Heart right ventricle (tissue), 16 donors: ENCODE results near the gene RENBP. TPM values are rescaled to one million over a fixed set of nuclear protein-coding genes. Genes with fewer than 3 reads are reported as not detected.
A peak's percentile ranks its signal among the peaks of the same experiment; 100 is the strongest.

Source experiments
- ATAC-seq, 8 donors: fragments of 200-7000 bp; cut with Tn5 transposase; one replicate each; pipeline ENCODE4 v1.9.1; 2020; ENCODE audit warnings: mild to moderate bottlenecking in 8 of 8, moderate library complexity in 8 of 8, moderate number of reproducible peaks in 1 of 8
- DNase-seq, 2 donors: peaks; one replicate each; pipeline ENCODE4 v3.0.0-alpha.2; 2020
- H3K27ac ChIP-seq, 10 donors: fragments of 200-600 bp; sonication (generic) in 2 of 10; one replicate each; pipeline versions ENCODE4 v1.5.0 to v1.8.0; 2020 to 2022; ENCODE audit warnings: mild to moderate bottlenecking in 3 of 10
- H3K27me3 ChIP-seq, 7 donors: fragments of 200-600 bp; one replicate each; pipeline ENCODE4 v1.8.0; 2021 to 2022; ENCODE audit warnings: mild to moderate bottlenecking in 2 of 7
- H3K36me3 ChIP-seq, 9 donors: fragments of 200-600 bp; sonication (generic) in 1 of 9; one replicate each; pipeline versions ENCODE4 v1.5.0 to v1.8.0; 2020 to 2022; ENCODE audit warnings: mild to moderate bottlenecking in 2 of 9
- H3K4me1 ChIP-seq, 9 donors: fragments of 200-600 bp; sonication (generic) in 1 of 9; one replicate each; pipeline versions ENCODE4 v1.5.0 to v1.8.0; 2020 to 2022; ENCODE audit warnings: mild to moderate bottlenecking in 4 of 9
- H3K4me3 ChIP-seq, 10 donors: fragments of 200-600 bp; sonication (generic) in 2 of 10; one replicate each; pipeline versions ENCODE4 v1.5.0 to v1.8.0; 2020 to 2022; ENCODE audit warnings: mild to moderate bottlenecking in 7 of 10, moderate library complexity in 2 of 10
- H3K9me3 ChIP-seq, 11 donors: fragments of 200-600 bp in 10 of 11; sonication (generic) in 2 of 11; one replicate each; pipeline versions ENCODE4 v1.5.0 to v1.8.0; 2013 to 2022; ENCODE audit warnings: mild to moderate bottlenecking in 2 of 11, control low read depth in 1 of 11, moderate library complexity in 1 of 11
- CTCF ChIP-seq, 9 donors: fragments of 200-600 bp; sonication (generic) in 2 of 9; IDR thresholded peaks; one replicate each; pipeline versions ENCODE4 v1.5.0 to v1.8.0; 2021 to 2022; ENCODE audit warnings: antibody characterized with exemption in 9 of 9, mild to moderate bottlenecking in 5 of 9, moderate library complexity in 1 of 9
- WGBS, 2 donors: extraction: QIAGEN DNeasy Blood & Tissue Kit; methylation state at CpG; one replicate each; pipeline ENCODE4 v1.1.7; 2013; ENCODE audit warnings: inconsistent platforms in 1 of 2; 5-methylcytosine and 5-hydroxymethylcytosine counted together
- intact Hi-C, 10 donors: fragments of 100-400 bp; cut with DNase I; formaldehyde crosslinking; loops; one replicate each; pipeline versions ENCODE4 v1.11.1 to v1.14.2; 2022
- polyA plus RNA-seq, 2 donors: library from polyadenylated mRNA; stranded (reverse); fragments of 200-250 nt; gene quantifications; one replicate each; pipeline ENCODE4 v1.2.3, GENCODE V29; 2013
- total RNA-seq, 10 donors: library from RNA; stranded (reverse); fragmentation: NEBNext Ultra II Directional in 3 of 10; extraction: Animal tissue kit (Norgen Biotek cat#: 25700) in 3 of 10; gene quantifications; one replicate each; pipeline versions ENCODE4 v1.2.1 to v1.2.4, GENCODE V29; 2021 to 2023
- donor health status: Arrhythmogenic right ventricular cardiomyopathy.
- donor health status: ischemic (EF 13 %, LVEDD 7.1; RV severe dilation, severe dysfunction).
- donor health status: healthy with polysubstance abuse.
- donor health status: DM: no; HTN: yes; CAD: no.
- donor health status: DM: no; HTN: no; CAD: no.
- donor health status: ischemic (EF 25% LVEDD 6.9; RV normal size, moderate dysfunction).
- donor health status: ischemic (EF 25% LVEDD 5.7; RV mildly dilated, moderate dysfunction).
- donor health status: healthy.
- donor health status: DM: yes; HTN: yes; CAD: no.
- donor health status: Ischemic cardiomyopathy.
- donor health status: ischemic (EF 35%, LVEDD 5.7; RV mildly dilated, moderate dysfunction).
- donor health status: nonischemic (EF 11% LVEDD 7.7; RV severe dilation, severe dysfunction).
- donor health status: DM: yes; HTN: yes; CAD: no.
- donor health status: PGD.
- donor health status: ischemic (EF 29% LVEDD 5.4; RV normal size, mild dysfunction).
- donor health status: nonischemic (EF 23%, LVEDD 6.1; RV moderate dilation, normal function).

Gene RENBP
- total and polyA plus RNA-seq, 12 donors, result 6.0 to 17.0 (median 9.6) TPM

DNA sequence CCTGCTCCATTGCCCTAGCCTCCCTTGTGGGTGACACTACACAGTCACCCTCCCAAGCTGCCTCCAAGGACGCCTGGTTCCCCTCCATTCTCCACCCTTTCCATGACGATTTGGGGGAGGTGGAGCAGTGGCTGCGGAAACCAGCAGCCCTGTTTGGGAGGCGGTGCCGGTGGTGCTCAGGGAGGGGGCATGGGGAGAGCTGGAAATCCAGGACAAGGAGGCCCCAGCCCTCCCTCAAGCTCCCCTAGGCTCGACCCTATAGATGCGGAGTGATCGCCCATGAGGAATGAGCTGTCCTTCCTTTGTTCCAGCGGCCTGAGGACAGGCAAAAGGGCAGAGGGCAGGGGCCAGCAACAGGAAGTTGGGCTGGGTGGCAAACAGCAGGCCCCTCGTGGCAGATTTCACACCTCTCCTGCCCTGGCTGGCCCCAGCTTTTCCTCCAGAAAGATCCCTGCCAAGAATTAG lies 3.6 kb upstream of the RENBP start:
- peak overlapping the region; percentile 11 to 78 (median 70) for H3K27ac ChIP-seq
- WGBS, 2 donors, result 43 to 58% methylated on average over 9 to 10 of the region's 10 CpGs
- ATAC-seq (peak in 5 of 8 donors; percentile 47 to 65 (median 55)), DNase-seq (peak in 1 of 2 donors; percentile 35)
- H3K4me3 ChIP-seq, result no peak overlapping the region
- intact Hi-C loops, result loop anchor here in 3 of 10 donors (2.0 to 10.0 kb wide), 4 partner anchors 25 to 186 kb away; partner anchors contain the start of genes PLXNB3 (in 2 of the 3), IDH3G (in 1 of the 3) and SSR4 (in 1 of the 3)
- H3K4me1 ChIP-seq, result peaks cover 0 to 40% (median 13%) of the 10 kb centered on the region in 9 donors
- no peak for TF ChIP-seq CTCF (IDR thresholded peaks at IDR 0.05)
- peaks cover 0 to 52% (median 4%) of the 10 kb centered on the region in 9 donors for H3K36me3 ChIP-seq
- H3K9me3 ChIP-seq, result no peaks in the 10 kb centered on the region
- H3K27me3 ChIP-seq, result peaks cover 0 to 20% (median 0%) of the 10 kb centered on the region in 7 donors

DNA sequence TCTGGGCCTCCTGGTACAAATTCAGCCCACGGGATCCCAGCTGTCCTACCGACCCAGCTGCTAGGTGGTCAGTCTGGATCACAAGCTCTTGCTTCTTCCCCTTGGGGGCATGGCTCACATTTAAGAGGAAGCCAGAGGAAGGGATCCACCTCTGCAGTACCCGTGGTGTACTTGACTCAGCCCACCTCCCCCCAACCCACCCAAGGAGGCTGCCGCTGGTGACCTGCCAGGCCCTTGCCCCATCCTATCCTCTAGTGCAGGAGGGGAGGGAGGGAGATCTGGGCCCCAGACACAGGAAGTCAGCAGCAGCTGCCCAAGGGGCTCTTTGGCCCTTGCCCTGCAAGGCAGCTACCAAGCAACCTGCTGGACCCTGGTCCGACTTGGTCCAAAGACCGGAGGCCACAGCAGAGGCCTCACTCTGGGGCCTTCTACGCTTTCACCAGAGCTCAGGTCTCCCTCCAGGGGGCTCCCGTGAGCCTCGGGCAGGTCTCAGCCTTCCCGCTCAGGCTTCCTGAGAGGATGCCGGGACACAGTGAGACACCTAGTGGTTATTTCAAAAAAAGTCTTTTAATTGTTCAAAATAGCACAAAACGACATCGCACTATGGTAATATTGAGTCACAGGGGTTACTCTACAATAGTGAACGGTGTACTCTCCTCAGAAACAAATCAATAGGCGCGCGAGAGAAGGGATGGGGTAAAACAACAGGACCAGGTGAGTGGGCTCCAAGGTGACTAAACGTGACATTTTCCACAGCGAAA lies 2.7 kb upstream of the RENBP start:
- Histone ChIP-seq H3K27me3 (peaks cover 0 to 29% (median 0%) of the 10 kb centered on the region in 7 donors), H3K9me3 (no peaks in the 10 kb centered on the region), H3K4me3 (no peak overlapping the region), H3K27ac (peak overlapping the region; percentile 11 to 78 (median 70)), H3K4me1 (peaks cover 0 to 40% (median 11%) of the 10 kb centered on the region in 9 donors), H3K36me3 (peaks cover 0 to 43% (median 3%) of the 10 kb centered on the region in 9 donors)
- peak; percentile 62 to 91 (median 75) for TF ChIP-seq CTCF (IDR thresholded peaks at IDR 0.05)
- intact Hi-C loops, result loop anchor here in 2 of 10 donors (5.0 to 10.0 kb wide), 2 partner anchors 152 to 185 kb away; partner anchors contain the start of genes IDH3G (in 1 of the 2), PLXNB3 (in 1 of the 2) and SSR4 (in 1 of the 2)
- DNase-seq (peak; percentile 64 to 73), ATAC-seq (peak; percentile 48 to 81 (median 71))
- 40 to 42% methylated on average over 19 of the region's 19 CpGs for WGBS, 2 donors

- intact Hi-C loops, result loop anchor here in 2 of 10 donors (5.0 to 10.0 kb wide), 2 partner anchors 151 to 184 kb away; partner anchors contain the start of genes IDH3G (in 1 of the 2), PLXNB3 (in 1 of the 2) and SSR4 (in 1 of the 2)
Observed at GRCh38 chrX:153945956-153946943, 1.8 kb upstream of the RENBP start.

More at GRCh38 chrX:153945956-153946943, 1.8 kb upstream of the RENBP start:
- Histone ChIP-seq H3K9me3 (no peaks in the 10 kb centered on the region), H3K36me3 (peaks cover 0 to 34% (median 0%) of the 10 kb centered on the region in 9 donors), H3K4me3 (no peak overlapping the region), H3K27me3 (peaks cover 0 to 38% (median 0%) of the 10 kb centered on the region in 7 donors), H3K4me1 (peaks cover 0 to 48% (median 11%) of the 10 kb centered on the region in 9 donors), H3K27ac (peak overlapping the region in 2 of 10 donors; percentile 70 to 78)
- ATAC-seq (no peak), DNase-seq (no peak)
- WGBS, 2 donors, result 82 to 85% methylated on average over 22 to 24 of the region's 24 CpGs
- no peak for TF ChIP-seq CTCF (IDR thresholded peaks at IDR 0.05)
